NCI-H187 (cell line): Measurements from ENCODE around the gene RBM28.

ENCODE experiments used
- DNase-seq, 2 experiments: peaks; one replicate each; lab custom pipeline; 2025; lab: John Stamatoyannopoulos, UW

Gene RBM28

DNA sequence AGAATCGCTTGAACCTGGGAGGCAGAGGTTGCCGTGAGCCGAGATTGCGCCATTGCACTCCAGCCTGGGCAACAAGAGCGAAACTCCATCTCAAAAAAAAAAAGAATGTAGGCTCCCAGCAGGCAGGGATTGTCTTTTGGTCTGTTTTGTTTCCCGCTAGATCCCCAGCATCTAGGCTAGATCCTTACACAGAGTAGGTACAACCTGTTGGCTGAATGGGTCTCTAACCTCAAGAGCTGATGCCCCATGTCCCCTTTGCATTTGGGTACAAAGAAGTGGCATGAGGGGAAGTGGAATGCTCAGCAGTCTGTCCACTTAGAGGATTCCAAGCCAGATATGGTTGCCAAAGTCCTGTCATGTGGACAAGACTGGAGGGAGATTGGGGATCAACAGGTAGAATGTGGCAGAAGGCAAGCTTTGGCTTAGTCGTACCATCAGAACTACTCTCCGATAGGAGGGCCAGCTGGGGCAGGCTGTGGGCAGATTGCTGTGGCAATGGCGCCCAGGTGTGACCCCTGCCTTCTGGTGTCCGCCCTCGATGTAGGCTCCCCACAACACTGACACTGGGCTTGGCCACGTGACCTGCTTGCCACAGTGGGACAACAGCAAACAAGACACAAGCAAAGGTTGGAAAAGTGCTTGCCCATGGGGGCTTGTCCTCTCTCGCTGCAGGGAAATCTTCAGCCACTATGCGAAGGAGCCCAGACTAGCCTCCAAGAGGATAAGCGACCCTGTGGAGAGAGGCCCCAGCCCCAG is 81.3 kb downstream of the RBM28 start:
- DNase-seq = no peak

GRCh38 chr7:128260069-128260795 is 83.5 kb downstream of the RBM28 start:
- DNase-seq = no peak

- DNase-seq = no peak
These were observed 84.3 kb downstream of the RBM28 start for GRCh38 chr7:128259131-128260061.

DNA sequence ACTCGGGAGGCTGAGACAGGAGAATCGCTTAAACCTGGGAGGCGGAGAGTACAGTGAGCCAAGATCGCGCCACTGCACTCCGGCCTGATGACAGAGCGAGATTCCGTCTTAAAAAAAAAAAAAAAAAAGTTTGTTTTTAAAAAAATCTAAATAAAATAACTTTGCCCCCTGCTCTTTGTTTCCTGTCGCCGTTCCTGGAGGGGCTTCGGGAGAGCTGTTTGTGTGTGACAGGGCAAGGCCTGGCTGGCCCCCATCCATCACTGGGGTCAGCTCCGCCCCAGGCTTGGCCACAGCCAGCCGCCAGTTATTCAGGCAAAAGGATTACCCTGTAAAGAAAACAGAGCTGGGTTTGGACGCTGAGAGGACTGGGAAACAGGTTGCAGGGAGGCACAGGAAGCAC is 86.2 kb downstream of the RBM28 start:
- no peak for DNase-seq

- no peak for DNase-seq
These were observed 88.4 kb downstream of the RBM28 start for GRCh38 chr7:128255271-128255670.

DNA sequence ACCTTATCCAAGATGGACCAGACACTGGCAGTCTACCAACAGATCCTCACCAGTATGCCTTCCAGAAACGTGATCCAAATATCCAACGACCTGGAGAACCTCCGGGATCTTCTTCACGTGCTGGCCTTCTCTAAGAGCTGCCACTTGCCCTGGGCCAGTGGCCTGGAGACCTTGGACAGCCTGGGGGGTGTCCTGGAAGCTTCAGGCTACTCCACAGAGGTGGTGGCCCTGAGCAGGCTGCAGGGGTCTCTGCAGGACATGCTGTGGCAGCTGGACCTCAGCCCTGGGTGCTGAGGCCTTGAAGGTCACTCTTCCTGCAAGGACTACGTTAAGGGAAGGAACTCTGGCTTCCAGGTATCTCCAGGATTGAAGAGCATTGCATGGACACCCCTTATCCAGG is 89.2 kb downstream of the RBM28 start:
- no peak for DNase-seq

DNA sequence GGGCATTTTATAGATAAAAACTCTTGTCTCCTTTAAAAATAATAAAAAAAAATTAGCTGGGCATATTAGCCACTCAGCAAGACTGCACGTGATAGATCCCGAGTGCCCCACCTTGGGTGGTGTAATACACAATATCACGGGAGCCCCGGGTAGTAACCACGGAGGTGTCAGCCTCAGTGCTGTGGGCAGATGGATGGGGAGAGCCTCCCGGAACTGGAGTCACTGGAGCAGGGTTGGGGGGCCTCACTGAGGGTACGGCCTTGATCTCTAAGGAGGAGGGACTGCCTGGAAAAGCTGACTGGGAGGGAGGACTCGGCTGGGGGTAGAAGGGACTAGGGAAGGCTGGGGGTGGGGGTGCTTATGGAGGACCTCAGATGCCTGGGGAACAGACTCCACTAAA is 90.0 kb downstream of the RBM28 start:
- DNase-seq = no peak

DNA sequence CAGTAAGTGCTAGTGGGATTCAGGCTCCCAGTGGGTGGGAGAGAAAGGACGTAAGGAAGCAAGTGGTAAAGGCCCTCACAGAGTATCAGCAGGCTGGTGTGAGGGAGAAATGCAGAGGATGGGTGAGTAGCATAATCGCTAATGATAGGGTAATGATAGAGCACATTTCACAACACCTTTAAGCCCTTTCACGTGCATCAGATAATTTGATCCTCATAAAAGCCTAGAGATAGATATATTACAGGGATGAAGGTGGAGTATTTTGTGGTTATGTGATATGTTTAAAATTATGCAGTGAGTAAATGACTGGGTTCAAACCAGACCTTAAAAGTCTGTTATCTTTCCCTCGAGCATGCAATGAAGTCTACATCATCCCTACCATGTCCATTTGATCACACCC is 92.4 kb downstream of the RBM28 start:
- DNase-seq = no peak
